Measurements from ENCODE around the gene HSPA8. TPM values are rescaled to one million over a fixed set of nuclear protein-coding genes. Genes with fewer than 3 reads are reported as not detected.
"Not testable (repeated sequence)": the region's sequence is repeated elsewhere in the genome, so short reads cannot be mapped to it uniquely, and the experiment has no call there.

HSPA8 gene
- total and polyA plus RNA-seq, 2 donors: 221 to 1,679 TPM

DNA sequence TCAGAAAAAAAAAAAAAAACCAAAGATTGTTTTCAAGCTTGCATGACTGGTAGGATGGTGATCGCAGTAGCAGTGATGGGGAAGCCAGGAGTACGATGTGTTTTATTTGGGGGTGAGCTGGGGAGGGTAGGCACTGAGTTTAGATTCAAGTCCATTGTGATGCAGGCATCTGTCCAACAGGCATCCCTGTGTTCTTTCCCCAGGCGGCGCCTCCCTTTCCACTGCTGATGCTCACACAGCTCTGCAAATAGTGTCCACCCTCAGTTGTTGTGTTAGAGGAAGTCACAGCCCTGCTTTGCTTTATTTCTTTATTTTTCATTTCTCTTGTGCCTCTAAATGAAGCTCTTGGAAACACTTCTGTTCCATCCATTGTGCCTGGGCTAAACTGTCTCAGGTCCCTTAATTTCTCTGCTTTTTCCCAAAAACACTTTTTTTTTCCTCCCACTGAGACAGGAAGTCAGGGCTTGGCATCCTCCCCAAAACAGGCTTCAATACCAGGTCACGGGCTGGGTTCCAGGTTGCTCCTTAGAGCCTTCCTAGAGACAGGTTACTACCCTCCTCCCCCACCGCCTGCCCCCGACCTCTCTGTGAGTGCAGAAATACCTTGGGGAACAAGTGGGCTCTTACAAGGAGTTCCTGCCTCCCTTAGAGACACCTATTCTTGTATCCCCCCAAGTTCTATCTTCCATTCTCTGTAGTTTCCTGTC lies 38.6 kb upstream of the HSPA8 start:
- 82% methylated on average over 7 of the region's 7 CpGs for WGBS
- peak overlapping the region; percentile 53 to 72 for H3K27ac ChIP-seq (ENCODE audit: low read depth in 1 of 2, low read length in 1 of 2)

DNA sequence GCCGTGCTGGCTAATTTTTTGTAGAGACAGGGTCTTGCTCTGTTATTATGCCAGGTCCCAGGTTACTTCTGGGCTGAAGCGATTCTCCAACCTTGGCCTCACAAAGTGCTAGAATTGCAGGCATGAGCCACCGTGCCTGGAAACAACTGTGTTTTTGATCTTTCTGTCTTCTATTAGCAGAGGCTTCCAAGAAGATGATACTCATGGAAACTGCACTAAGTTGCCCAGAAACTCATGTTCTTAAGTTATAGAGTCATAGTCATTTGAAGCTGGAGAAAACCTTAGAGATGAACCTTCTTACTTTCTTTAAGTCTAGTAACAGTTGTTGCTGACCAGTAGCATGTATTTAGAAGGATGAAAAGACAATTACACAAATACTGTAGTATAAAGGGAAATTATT lies 37.1 kb upstream of the HSPA8 start:
- Histone ChIP-seq H3K4me1 (ENCODE audit: control insufficient read depth in 2 of 2, insufficient read depth in 2 of 2, low read length in 2 of 2) (peaks cover 0 to 13% of the 10 kb centered on the region in 2 donors), H3K9me3 (ENCODE audit: control insufficient read depth in 2 of 2, insufficient read depth in 1 of 2, low read length in 1 of 2) (no peaks in the 10 kb centered on the region), H3K4me3 (ENCODE audit: low read length in 2 of 2) (no peak overlapping the region), H3K36me3 (ENCODE audit: control insufficient read depth in 2 of 2, insufficient read depth in 2 of 2, low read length in 1 of 2) (no peaks in the 10 kb centered on the region), H3K27me3 (ENCODE audit: control insufficient read depth in 2 of 2, insufficient read depth in 1 of 2, low read length in 1 of 2) (no peaks in the 10 kb centered on the region), H3K27ac (ENCODE audit: low read depth in 1 of 2, low read length in 1 of 2) (no peak overlapping the region)
- WGBS: 98% methylated on average over 3 of the region's 3 CpGs
- no peak for DNase-seq (ENCODE audit: low read depth in 6 of 9, low spot score in 9 of 9)

More for the DNA sequence above, 38.6 kb upstream of the HSPA8 start:
- DNase-seq (ENCODE audit: low read depth in 6 of 9, low spot score in 9 of 9): peak in 1 of 9 donors; percentile 39
- no peaks in the 10 kb centered on the region for H3K36me3 ChIP-seq (ENCODE audit: control insufficient read depth in 2 of 2, insufficient read depth in 2 of 2, low read length in 1 of 2)
- no peaks in the 10 kb centered on the region for H3K27me3 ChIP-seq (ENCODE audit: control insufficient read depth in 2 of 2, insufficient read depth in 1 of 2, low read length in 1 of 2)
- H3K4me1 ChIP-seq (ENCODE audit: control insufficient read depth in 2 of 2, insufficient read depth in 2 of 2, low read length in 2 of 2): peaks cover 0 to 13% of the 10 kb centered on the region in 2 donors
- H3K9me3 ChIP-seq (ENCODE audit: control insufficient read depth in 2 of 2, insufficient read depth in 1 of 2, low read length in 1 of 2): no peaks in the 10 kb centered on the region
- H3K4me3 ChIP-seq (ENCODE audit: low read length in 2 of 2): no peak overlapping the region

DNA sequence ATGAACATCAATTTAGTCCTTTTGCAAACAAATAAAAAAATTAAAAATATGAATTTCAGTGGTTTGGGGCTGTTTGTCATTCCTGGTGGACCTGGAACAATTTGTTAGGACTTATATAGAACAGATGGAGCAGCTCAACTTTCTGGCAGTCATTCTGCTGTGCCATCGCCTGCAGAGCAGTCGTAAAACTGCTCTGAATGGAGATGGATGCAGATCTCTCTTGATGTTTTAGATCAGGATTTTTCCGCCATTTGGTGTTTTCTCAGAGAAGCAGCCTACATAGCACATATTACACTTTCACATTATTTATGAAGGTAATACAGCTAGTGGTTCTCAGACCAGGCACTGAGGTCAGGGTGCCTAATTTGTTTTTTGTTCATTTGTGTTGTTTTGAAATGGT lies 31.8 kb upstream of the HSPA8 start:
- WGBS: 97% methylated on average over 3 of the region's 3 CpGs
- no peak for DNase-seq (ENCODE audit: low read depth in 6 of 9, low spot score in 9 of 9)
- H3K27me3 ChIP-seq (ENCODE audit: control insufficient read depth in 2 of 2, insufficient read depth in 1 of 2, low read length in 1 of 2): no peaks in the 10 kb centered on the region

DNA sequence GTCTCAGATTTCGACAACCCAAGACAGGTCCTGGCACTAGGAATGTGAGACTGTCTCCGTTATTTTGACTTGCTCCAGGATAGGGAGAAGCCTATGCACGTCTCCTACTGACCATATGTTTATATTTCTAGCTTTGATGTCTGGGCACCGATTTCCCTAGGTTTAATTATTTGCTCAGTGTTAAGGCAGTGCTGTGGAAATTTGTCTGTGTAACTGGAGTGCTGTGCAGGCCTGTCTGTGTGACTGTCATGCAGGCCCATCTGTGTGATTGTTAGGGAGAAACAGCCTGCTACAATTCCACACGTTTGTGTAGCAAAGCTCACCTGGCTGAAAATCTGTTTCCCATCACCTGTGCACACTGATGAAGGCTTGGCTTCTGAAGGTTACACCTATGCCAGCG lies 29.6 kb upstream of the HSPA8 start:
- Histone ChIP-seq H3K9me3 (ENCODE audit: control insufficient read depth in 2 of 2, insufficient read depth in 1 of 2, low read length in 1 of 2) (no peaks in the 10 kb centered on the region), H3K27me3 (ENCODE audit: control insufficient read depth in 2 of 2, insufficient read depth in 1 of 2, low read length in 1 of 2) (no peaks in the 10 kb centered on the region), H3K4me3 (ENCODE audit: low read length in 2 of 2) (no peak overlapping the region), H3K4me1 (ENCODE audit: control insufficient read depth in 2 of 2, insufficient read depth in 2 of 2, low read length in 2 of 2) (peaks cover 14 to 23% of the 10 kb centered on the region in 2 donors), H3K27ac (ENCODE audit: low read depth in 1 of 2, low read length in 1 of 2) (no peak overlapping the region), H3K36me3 (ENCODE audit: control insufficient read depth in 2 of 2, insufficient read depth in 2 of 2, low read length in 1 of 2) (no peaks in the 10 kb centered on the region)
- WGBS: 87% methylated on average over 6 of the region's 6 CpGs
- no peak for DNase-seq (ENCODE audit: low read depth in 6 of 9, low spot score in 9 of 9)

More for the DNA sequence above, 31.8 kb upstream of the HSPA8 start:
- H3K4me1 ChIP-seq (ENCODE audit: control insufficient read depth in 2 of 2, insufficient read depth in 2 of 2, low read length in 2 of 2): peaks cover 0 to under 1% of the 10 kb centered on the region in 2 donors
- H3K4me3 ChIP-seq (ENCODE audit: low read length in 2 of 2): no peak overlapping the region
- no peaks in the 10 kb centered on the region for H3K36me3 ChIP-seq (ENCODE audit: control insufficient read depth in 2 of 2, insufficient read depth in 2 of 2, low read length in 1 of 2)
- H3K9me3 ChIP-seq (ENCODE audit: control insufficient read depth in 2 of 2, insufficient read depth in 1 of 2, low read length in 1 of 2): no peaks in the 10 kb centered on the region
- H3K27ac ChIP-seq (ENCODE audit: low read depth in 1 of 2, low read length in 1 of 2): no peak overlapping the region

DNA sequence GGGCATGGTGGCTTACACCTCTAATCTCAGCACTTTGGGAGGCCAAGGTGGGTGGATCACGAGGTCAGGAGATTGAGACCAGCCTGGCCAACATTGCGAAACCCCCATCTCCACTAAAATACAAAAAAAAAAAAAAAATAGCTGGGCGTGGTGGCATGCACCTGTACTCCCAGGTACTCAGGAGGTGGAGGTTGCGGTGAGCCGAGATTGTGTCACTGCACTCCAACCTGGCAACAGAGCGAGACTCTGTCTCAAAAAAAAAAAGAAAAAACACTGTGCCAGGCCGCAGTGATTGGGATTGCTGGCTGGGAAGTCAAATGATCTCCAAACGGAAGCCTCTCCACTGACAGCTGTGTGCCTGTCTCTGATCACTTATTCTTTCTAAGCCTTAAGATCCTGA lies 28.2 kb upstream of the HSPA8 start:
- peaks cover 23 to 36% of the 10 kb centered on the region in 2 donors for H3K4me1 ChIP-seq (ENCODE audit: control insufficient read depth in 2 of 2, insufficient read depth in 2 of 2, low read length in 2 of 2)
- not testable (repeated sequence) for H3K9me3 ChIP-seq (ENCODE audit: control insufficient read depth in 2 of 2, insufficient read depth in 1 of 2, low read length in 1 of 2); DNase-seq (ENCODE audit: low read depth in 6 of 9, low spot score in 9 of 9); H3K4me3 ChIP-seq (ENCODE audit: low read length in 2 of 2); H3K36me3 ChIP-seq (ENCODE audit: control insufficient read depth in 2 of 2, insufficient read depth in 2 of 2, low read length in 1 of 2); H3K27ac ChIP-seq (ENCODE audit: low read depth in 1 of 2, low read length in 1 of 2); H3K27me3 ChIP-seq (ENCODE audit: control insufficient read depth in 2 of 2, insufficient read depth in 1 of 2, low read length in 1 of 2)
- 98% methylated on average over 8 of the region's 8 CpGs for WGBS

DNA sequence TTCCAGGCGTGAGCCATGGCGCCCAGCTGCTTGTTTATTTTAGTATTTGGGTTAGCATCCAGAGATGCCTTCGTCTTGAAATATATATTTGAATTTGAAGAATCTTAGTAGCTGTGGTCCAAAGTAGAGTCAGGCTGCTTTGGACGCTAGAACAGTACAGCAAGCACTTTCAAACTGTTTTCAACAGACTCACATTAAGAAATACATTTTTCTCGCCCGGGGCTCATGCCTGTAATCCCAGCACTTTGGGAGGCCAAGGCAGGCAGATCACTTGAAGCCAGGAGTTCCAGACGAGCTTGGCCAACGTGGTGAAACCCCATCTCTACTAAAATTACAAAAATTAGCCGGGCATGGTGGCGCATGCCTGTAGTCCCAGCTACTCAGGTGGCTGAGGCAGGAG lies 27.0 kb upstream of the HSPA8 start:
- not testable (repeated sequence) for DNase-seq (ENCODE audit: low read depth in 6 of 9, low spot score in 9 of 9)

DNA sequence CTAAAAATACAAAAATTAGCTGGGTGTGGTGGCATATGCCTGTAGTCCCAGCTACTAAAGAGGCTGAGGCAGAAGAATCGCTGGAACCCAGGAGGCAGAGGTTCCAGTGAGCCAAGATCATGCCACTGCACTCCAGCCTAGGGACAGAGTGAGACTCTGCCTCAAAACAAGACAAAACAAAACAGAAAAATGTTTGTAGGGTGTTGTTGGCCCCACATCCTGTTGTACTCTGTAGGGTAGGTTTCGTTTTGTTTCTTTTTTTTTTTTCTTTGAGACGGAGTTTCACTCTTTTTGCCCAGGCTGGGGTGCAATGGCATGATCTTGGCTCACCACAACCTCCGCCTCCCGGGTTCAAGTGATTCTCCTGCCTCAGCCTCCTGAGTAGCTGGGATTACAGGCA lies 25.7 kb upstream of the HSPA8 start:
- H3K27me3 ChIP-seq (ENCODE audit: control insufficient read depth in 2 of 2, insufficient read depth in 1 of 2, low read length in 1 of 2); H3K9me3 ChIP-seq (ENCODE audit: control insufficient read depth in 2 of 2, insufficient read depth in 1 of 2, low read length in 1 of 2); H3K4me3 ChIP-seq (ENCODE audit: low read length in 2 of 2); H3K36me3 ChIP-seq (ENCODE audit: control insufficient read depth in 2 of 2, insufficient read depth in 2 of 2, low read length in 1 of 2): not testable (repeated sequence)
- WGBS: 52% methylated on average over 5 of the region's 5 CpGs
- H3K4me1 ChIP-seq (ENCODE audit: control insufficient read depth in 2 of 2, insufficient read depth in 2 of 2, low read length in 2 of 2): peaks cover 23 to 37% of the 10 kb centered on the region in 2 donors
- DNase-seq (ENCODE audit: low read depth in 6 of 9, low spot score in 9 of 9): peak in 5 of 9 donors; percentile 51 to 86 (median 58)
- peak overlapping the region; percentile 83 to 98 for H3K27ac ChIP-seq (ENCODE audit: low read depth in 1 of 2, low read length in 1 of 2)

More for the DNA sequence above, 27.0 kb upstream of the HSPA8 start:
- H3K4me1 ChIP-seq (ENCODE audit: control insufficient read depth in 2 of 2, insufficient read depth in 2 of 2, low read length in 2 of 2): peaks cover 23 to 37% of the 10 kb centered on the region in 2 donors
- H3K9me3 ChIP-seq (ENCODE audit: control insufficient read depth in 2 of 2, insufficient read depth in 1 of 2, low read length in 1 of 2); H3K36me3 ChIP-seq (ENCODE audit: control insufficient read depth in 2 of 2, insufficient read depth in 2 of 2, low read length in 1 of 2); H3K27ac ChIP-seq (ENCODE audit: low read depth in 1 of 2, low read length in 1 of 2); H3K4me3 ChIP-seq (ENCODE audit: low read length in 2 of 2); H3K27me3 ChIP-seq (ENCODE audit: control insufficient read depth in 2 of 2, insufficient read depth in 1 of 2, low read length in 1 of 2): not testable (repeated sequence)
- 94% methylated on average over 10 of the region's 10 CpGs for WGBS

DNA sequence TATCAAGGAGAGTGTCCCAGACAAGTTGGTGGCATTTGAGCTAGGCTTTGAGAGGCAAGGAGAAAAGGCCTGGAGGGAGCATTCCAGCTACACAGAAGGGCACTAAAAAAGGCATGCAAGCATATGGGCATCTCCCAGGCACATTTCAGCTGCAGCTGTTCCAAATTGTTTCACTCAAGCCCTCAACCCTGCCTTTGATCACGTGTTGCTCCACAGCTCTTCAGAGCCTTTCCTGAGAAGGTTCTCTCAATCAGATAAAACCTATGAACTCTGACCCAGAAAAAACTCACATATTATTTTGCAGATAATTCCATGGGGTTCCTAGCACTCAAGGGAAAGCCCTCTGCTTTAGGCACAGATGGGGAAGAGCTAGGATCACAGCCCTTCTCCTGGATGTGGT lies 24.4 kb upstream of the HSPA8 start:
- Histone ChIP-seq H3K4me3 (ENCODE audit: low read length in 2 of 2) (no peak overlapping the region), H3K27ac (ENCODE audit: low read depth in 1 of 2, low read length in 1 of 2) (peak overlapping the region; percentile 81 to 98), H3K36me3 (ENCODE audit: control insufficient read depth in 2 of 2, insufficient read depth in 2 of 2, low read length in 1 of 2) (no peaks in the 10 kb centered on the region), H3K4me1 (ENCODE audit: control insufficient read depth in 2 of 2, insufficient read depth in 2 of 2, low read length in 2 of 2) (peaks cover 23 to 37% of the 10 kb centered on the region in 2 donors), H3K27me3 (ENCODE audit: control insufficient read depth in 2 of 2, insufficient read depth in 1 of 2, low read length in 1 of 2) (no peaks in the 10 kb centered on the region), H3K9me3 (ENCODE audit: control insufficient read depth in 2 of 2, insufficient read depth in 1 of 2, low read length in 1 of 2) (no peaks in the 10 kb centered on the region)
- WGBS: 9% methylated on average over 1 of the region's 1 CpG
- DNase-seq (ENCODE audit: low read depth in 6 of 9, low spot score in 9 of 9): peak in 6 of 9 donors; percentile 66 to 87 (median 70)

DNA sequence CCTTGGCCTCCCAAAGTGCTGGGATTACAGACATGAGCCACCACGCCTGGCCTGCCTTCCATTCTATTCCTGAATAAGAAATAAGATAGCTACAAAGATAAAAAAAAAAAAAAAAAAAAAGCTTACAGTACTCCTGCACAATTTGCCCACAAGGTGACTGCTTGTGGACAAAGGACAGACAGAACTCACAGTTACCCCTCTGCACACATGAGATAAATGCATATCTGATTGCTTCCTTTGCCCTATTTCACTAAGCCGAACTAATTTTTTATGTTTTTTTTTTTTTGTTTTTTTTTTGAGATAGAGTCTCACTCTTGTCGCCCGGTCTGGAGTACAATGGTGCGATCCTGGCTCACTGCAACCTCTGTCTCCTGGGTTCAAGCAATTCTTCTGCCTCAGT lies 23.6 kb upstream of the HSPA8 start:
- DNase-seq (ENCODE audit: low read depth in 6 of 9, low spot score in 9 of 9): no peak
- WGBS: 98% methylated on average over 5 of the region's 5 CpGs
- H3K27me3 ChIP-seq (ENCODE audit: control insufficient read depth in 2 of 2, insufficient read depth in 1 of 2, low read length in 1 of 2): no peaks in the 10 kb centered on the region
- H3K4me1 ChIP-seq (ENCODE audit: control insufficient read depth in 2 of 2, insufficient read depth in 2 of 2, low read length in 2 of 2): peaks cover 23 to 37% of the 10 kb centered on the region in 2 donors
- H3K9me3 ChIP-seq (ENCODE audit: control insufficient read depth in 2 of 2, insufficient read depth in 1 of 2, low read length in 1 of 2): no peaks in the 10 kb centered on the region
- no peaks in the 10 kb centered on the region for H3K36me3 ChIP-seq (ENCODE audit: control insufficient read depth in 2 of 2, insufficient read depth in 2 of 2, low read length in 1 of 2)
- peak overlapping the region in 1 of 2 donors; percentile 98 for H3K27ac ChIP-seq (ENCODE audit: low read depth in 1 of 2, low read length in 1 of 2)
- H3K4me3 ChIP-seq (ENCODE audit: low read length in 2 of 2): no peak overlapping the region
